SKM-1 (cell line): ENCODE measurements around the gene HOXA13.

Experiments
- DNase-seq: peaks from one replicate; lab custom pipeline; 2025; ENCODE audit not compliant: unreplicated experiment; lab: John Stamatoyannopoulos, UW

HOXA13 gene

DNA sequence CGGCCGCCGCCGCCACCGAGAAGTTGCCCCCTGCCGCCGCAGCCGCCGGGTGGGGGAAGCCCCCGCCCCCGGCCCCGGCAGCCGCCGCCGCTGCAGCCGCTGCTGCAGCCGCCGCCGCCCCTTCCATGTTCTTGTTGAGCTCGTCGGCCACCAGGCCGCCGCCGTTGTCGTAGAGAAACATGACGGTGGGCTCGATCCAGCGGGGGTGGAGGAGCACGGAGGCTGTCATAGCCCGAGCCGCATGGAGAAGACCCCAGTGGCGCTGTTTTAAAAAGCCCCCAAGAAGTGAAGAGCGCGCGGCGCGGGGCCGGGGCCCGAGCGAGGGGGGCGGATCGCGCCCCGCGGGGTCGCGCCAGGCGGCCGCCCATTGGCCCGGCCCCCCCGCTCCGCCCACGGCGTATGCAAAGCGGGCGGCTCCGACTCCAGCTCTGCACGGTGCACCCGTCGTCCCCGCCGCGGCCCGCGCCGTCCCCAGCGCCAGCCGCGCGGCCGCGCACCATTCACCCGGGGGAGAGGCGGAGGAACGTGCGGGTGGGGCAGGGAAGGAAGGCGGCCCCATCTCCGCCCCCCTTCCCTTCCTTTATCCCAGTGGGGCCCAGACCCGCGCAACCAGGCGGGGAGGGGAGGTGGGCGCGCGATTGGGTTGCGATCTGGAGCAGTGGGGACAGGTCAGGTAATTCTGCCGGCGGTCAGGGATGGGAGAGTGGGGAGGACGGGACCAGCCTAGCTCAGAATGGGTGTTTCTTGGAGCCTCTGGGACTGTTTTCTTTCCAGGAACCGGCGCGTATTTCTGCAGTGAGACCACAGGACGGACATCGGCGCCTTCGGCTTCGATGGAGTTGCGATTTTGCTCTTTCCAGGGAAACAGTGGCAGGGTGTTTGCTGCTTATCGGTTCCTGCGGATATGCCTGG is at the start of gene HOXA13:
HOXA13 (minus strand) TSS at position 243 of the 912 bp plus-strand sequence; CDS start at position 229, 14 bp downstream.
- DNase-seq, result no peak

DNA sequence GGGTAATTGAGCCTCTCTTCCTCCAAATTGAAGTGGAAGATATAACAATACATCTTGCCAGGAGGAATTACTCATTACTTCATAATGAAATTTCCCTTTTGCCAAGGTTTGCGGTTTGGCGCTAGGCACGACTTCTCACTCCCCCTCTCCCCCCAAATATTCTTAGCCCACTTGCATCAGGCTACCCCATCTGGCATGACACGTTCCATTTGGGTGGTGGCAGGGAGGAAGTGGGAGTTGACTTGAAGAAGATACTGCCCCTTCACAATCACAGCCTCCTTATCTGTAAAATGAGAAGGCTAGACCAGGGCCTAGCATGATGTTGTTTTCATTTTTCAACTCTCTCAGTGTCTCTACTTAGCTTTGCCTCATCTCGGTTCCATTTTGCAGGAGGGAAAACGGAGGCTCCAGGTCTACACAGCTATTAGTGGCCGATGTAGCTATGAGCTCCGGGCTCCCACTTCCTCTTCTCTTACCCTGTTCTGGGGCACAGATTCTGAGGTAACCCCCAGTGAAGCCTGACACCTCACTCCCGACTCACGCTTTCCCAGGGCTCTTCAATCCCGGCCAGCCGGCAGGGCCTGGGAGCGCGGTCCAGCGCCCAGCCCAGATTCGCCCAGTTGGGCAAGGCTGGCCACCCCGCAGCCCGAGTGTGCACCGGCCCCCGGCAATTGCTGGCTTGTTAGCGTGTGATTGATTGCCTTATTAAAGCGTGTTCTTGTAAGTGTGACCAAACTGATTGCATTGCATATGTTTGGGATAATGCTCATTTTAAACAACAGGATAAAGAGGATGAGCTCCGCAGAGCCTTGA is 49.2 kb upstream of the HOXA13 start:
- no peak for DNase-seq

- DNase-seq, result no peak
Measured at GRCh38 chr7:27248427-27248806, 48.5 kb upstream of the HOXA13 start.

- DNase-seq, result no peak
Measured at GRCh38 chr7:27247452-27248426, 47.8 kb upstream of the HOXA13 start.

DNA sequence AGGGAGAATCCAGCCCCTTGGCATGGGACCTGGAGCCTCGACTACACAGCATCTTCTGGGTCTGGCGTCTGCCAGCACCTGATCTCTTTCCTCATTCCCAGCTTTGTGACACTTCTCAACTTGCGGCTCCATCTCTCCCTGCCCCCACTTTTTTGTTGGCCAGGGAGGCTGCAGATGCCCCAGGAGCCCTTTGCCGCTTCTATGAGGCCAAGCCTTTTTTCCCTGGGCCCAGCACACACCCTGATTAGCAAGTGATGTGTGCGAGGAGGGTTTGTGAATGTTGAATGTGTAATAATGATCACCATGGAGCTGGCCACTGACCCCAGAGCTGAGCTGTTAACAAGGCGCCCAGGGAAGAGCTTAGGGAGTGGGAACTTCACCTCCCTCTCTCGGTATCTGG is 47.1 kb upstream of the HOXA13 start:
- no peak for DNase-seq

GRCh38 chr7:27245798-27246691 is 46.2 kb upstream of the HOXA13 start:
- no peak for DNase-seq

DNA sequence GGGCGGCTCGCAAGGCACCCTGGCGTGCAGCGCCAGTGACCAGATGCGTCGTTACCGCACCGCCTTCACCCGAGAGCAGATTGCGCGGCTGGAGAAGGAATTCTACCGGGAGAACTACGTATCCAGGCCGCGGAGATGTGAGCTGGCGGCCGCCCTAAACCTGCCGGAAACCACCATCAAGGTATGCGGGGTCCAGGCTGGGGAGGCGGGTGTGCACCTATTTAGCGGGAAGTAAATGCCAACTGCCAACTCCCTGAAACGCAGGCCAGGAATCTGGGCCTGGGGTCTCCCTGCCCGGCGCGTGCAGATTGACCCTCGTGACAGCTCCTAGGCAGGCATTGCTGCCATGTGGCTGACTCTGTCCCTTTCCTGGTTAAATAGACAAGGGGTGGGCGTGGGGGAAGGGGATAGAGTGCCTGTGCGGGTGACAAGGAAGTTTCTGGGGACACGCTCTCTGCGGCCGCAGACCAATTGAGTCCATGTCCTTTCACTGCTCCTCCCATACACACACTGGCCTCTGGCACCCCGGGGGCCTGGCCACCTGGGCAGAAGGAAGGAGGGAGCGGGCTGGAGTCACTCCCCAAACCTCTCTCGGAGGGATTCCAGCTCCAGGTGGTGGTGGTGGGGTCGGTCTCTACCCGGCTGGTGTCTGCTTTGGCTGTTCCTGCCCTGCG is 45.4 kb upstream of the HOXA13 start:
- no peak for DNase-seq

DNA sequence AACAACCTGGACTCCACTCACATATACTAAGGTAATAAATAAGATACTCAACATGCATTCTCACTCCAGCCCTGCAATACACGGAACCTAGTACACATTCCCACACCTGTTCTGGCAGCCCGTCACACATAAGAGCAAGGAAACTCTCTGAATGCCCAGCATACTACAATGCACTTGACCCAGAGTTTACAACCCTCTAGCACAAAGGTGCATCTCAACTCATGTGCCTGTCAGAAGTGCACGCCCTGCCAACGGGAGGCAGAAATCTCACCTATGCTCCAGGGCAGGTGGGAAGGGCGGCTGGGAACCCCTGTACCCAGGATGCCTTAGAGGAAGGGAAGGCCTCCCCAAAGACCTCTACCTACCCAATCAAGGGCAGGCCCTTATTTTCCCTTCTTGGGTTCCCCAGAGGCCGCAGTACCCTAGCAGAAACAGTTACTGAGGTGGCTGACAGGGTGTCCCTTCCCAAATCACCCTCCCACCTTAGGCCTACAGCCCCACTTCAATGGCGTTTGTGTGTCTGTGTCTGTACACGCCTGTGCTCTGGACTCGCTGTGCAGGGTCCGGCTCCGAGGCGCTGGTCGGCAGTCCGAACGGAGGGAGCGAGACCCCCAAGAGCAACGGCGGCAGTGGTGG is 44.7 kb upstream of the HOXA13 start:
- no peak for DNase-seq

DNA sequence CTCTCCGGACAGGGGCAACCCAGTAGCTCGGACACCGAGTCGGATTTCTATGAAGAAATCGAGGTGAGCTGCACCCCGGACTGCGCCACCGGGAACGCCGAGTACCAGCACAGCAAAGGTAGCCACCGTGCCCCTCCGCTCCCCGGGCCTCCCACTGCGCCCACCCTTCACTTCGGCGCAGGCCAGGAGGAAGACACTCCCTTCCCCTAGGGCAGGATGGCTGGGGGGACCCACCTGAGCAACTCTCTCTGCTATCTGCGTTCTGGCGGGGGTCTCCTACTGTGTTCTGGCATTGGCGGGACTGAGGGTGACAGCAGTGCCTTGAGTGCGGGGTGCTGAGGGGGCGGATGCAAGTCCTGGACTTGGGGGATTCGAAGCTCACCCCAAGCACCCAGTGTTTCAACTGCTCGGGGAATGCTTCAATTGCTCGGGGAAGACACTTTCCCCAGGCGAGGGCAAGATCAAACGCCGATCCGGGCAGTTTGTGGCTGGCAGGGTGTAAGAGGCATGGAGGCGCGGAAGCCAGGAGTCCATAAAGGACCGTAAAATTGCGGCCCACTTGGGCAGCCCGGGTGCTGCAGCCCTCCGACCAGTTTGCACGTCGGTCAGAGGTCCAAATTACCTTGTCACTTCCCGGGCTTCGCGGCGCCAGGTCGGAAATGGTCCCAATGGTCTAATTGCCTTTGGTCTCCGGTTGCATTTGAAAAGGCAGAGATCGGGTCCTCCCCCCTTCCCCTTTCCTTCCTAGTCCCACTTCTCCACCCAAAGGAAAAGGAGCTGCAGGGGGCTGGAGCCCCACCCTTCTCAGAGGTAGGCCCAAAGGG is 43.7 kb upstream of the HOXA13 start:
- no peak for DNase-seq

DNA sequence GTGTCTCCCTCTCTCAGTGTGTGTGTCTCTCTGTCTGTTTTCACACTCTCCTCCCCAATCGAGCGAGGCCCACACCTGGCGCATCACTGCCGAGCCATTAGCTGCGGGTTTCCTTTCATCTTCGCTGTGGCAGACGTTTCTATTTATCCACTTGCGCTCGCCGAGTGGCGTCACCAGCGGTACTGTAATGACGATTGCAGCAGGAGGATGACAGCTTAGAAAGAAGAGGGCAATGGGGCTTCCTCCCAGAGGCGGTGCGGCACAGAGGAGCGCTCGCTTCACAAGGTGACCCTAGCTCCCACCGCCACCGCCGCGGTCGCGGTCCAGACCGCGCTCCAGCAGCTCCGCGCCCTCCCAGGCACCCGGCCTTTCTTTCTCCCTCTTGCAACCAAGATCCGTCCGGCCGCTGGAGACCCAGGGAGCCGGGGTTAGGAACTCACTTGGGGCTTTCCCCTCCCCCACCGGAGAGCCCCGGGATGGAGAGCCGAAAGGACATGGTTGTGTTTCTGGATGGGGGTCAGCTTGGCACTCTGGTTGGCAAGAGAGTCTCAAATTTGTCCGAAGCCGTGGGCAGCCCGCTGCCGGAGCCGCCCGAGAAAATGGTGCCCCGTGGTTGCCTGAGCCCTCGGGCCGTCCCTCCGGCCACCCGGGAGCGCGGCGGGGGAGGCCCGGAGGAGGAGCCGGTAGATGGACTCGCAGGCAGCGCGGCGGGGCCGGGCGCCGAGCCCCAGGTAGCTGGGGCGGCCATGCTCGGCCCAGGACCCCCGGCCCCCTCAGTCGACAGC is 42.9 kb upstream of the HOXA13 start, which contains the start of gene EVX1:
EVX1 (plus strand) TSS at position 248 of the 785 bp plus-strand sequence; CDS start at position 477, 229 bp downstream.
- no peak for DNase-seq

- DNase-seq, result no peak
Measured at GRCh38 chr7:27242154-27242553, 42.3 kb upstream of the HOXA13 start.

GRCh38 chr7:27241189-27242056 is 41.5 kb upstream of the HOXA13 start:
- DNase-seq, result no peak

GRCh38 chr7:27240015-27240731 is 40.3 kb upstream of the HOXA13 start:
- no peak for DNase-seq

- DNase-seq, result no peak
Measured at GRCh38 chr7:27239387-27240014, 39.6 kb upstream of the HOXA13 start.

GRCh38 chr7:27238979-27239386 is 39.1 kb upstream of the HOXA13 start:
- DNase-seq, result no peak
